Activated CD4-positive, alpha-beta T cell treated with anti-CD3 and anti-CD28 coated beads, Interleukin-2, amount 50 U/mL, for 1 hour (primary cell): ENCODE data around the gene GRK5.
"Not testable (repeated sequence)": the region's sequence is repeated elsewhere in the genome, so short reads cannot be mapped to it uniquely, and the experiment has no call there.

ENCODE experiments used
- DNase-seq: peaks from one replicate; pipeline ENCODE4 v3.0.0-alpha.2; 2020

GRK5 gene

DNA sequence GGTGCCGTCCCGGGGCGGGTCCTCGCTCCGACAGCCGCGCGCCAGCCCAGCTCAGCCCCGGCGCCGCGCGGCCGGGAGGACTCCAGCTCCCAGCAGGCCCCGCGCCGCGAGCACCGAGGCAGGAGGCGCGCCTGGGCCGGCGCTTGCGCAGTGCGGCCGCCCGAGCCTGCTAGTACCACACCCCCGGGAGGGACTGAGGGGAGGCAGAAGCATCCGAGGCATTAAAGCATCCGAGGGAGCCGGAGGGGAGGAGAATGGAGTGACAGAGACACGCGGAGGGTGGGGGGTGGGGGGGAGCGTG, at the start of gene GRK5:
Gene GRK5, plus strand, starts transcription at position 206 of the 301 bp plus-strand sequence. CDS start 347 bp downstream, outside the sequence.
- peak; percentile 93 for DNase-seq

DNA sequence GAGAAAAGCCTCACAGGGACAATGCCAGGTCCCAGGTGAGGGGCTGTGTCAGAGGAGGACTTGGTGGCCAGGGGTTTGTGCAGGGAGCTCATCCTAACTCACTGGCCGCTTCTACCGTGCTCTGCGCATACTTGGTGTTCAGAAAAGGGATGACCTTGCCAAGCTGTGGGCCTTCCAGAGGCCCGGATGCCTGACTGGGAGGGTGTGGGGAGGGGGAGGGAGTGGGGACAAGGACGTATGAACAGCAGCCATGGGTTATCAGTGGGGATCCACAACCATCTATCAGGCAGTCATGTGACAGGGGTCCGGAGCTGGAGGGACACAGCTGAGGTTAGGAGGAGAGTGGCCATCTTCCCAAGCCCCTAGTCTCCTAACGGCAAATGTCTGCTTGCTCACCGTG, 48.0 kb upstream of the GRK5 start:
- no peak for DNase-seq

DNA sequence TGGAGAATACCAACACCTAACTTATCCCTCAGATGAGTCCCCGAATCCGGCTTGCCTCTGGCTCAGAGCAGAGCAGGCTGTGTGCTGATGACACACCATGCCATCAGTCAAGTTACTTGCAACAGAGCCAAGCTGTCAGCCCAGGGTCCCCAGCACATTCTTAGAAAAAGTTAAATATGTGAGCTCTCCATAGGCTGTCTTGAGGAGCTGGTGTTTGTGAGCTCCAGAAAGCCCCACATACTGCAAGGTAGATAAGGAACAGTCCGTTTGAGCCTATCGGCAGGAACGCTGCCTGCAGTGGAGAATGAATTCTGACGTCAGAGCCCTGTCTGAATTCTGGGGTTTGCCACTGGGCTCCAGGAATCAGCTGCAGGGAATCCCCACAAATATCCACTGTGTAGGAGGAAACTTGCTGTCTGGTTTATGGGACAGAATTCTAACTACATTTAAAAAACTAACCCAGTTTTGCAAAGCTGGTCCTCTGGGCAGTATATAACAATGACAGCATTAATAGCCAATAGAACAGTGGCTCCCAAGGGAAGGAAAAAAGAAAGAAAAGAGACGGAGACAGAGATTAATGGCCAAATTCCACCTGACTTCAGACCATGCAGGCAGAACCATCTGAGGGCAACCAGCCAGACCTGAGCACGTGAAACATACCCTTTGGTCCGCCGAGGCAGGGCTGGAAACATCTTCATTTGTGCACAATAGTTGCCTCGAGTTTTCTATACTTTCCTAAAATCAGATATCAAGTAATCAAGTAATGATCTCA, 45.5 kb upstream of the GRK5 start:
- DNase-seq, result no peak

DNA sequence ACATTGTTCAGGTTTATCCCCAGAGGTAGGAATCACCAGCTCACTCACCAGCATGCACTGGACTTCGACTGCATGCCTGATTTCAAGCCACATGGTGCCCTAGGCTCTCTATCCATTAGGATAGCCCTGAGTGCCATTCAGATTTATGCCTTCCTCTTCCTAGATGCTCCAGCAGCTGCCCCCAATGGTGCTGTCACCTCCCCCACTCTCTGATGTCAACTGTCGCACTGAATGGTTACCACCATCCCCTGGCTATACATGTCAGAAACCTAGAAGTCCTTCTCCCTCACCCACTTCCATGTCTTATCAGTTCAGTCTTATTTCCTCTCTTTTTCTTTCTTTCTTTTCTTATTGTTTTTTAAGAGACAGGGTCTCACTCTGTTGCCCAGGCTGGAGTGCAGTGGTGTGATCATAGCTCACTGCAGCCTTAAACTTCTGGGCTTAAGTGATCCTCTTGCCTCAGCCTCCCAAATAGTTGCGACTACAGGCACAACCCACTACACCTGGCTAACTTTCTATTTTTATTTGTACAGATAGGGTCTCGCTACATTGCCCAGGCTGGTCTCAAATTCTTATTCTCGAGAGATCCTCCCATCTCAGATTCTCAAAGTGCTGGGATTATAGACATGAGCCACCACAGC, 44.8 kb upstream of the GRK5 start:
- DNase-seq, result no peak

DNA sequence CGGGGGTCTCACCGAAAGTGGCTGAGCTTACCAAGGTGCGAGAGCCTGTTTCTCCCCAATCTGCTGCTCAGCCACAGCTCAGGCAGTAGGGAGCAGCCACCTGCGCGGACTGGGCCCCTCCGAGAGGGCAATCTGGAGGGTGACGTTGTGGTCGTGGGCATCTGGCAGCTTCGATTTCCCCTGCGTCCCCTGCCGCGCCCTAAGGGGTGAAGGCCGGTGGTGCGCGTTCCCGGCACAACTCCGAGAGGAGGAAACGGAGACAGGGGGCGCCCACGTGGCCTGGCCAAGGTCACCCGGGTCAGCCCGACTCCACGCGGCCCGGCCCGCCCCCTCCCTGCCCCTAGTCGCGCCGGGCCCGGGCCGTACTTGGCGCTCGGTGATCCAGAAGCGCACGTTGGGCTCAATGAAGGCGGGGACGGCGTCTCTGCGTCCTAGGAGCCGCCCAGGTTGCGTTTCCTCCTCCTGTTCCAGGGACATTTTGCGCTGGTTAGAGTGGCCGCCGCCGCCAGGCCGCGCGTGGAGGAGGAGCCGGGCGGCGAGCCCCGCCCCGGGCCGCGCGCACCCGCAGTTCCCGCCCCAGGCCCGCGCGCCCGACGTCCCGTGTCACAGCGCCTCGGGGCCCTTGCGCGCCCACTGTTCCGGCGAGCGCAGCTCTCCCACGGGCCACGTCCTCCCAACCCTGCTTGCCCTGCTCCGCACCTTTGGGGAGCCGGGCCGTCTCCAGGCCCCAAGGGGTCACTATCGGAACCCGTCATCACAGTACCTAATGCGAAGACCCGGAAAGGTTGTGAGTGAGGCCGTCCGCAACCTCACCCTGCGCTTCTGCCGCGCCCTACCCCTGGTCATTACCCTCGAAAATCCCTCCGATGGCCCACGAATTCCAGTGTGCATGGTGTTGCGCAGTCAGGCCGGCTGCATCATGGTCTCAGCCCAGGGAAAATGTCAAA, 41.9 kb upstream of the GRK5 start, which contains the start of gene SFXN4:
Gene SFXN4, minus strand, starts transcription at position 544 of the 947 bp plus-strand sequence. Its CDS starts 67 bp downstream, at position 477.
- DNase-seq, result peak; percentile 72

DNA sequence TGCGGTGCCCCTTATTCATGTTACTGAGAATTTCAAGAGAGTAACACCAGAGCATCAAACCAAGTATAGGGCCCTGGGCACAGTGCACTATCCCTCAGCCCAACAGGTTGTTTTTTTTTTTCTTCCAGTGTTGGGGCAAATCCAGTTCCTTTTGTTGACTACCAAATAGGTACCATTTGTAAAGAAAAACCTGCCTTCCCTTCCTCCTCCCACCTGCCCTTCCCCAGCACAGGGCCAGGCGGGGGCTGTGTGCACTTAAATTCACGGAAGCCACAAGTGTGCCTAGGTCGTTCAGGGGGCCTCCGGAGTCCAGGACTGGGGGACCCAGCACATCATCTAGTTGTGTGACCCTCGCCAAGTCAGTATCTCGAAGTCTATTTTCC, 41.3 kb upstream of the GRK5 start:
- DNase-seq, result no peak

DNA sequence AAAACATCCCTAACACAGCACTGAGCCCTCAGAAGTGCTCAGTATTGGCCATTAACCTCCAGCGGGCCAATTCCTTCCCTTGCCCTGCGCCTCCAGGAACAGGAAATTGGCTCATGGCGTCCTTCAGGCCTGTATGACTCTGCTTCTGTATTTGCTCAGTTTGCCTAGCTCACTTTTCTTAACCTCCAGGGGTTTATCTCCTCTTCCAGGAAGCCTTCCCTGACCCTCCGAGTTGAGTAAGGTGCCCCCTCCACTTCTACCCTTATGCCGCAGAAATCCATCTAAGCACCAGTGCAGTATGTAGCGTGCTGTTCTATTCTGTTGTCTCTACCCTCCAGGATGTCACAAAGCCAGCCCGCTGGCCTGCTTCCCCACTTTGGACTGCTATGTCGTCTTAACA, 40.8 kb upstream of the GRK5 start:
- no peak for DNase-seq

DNA sequence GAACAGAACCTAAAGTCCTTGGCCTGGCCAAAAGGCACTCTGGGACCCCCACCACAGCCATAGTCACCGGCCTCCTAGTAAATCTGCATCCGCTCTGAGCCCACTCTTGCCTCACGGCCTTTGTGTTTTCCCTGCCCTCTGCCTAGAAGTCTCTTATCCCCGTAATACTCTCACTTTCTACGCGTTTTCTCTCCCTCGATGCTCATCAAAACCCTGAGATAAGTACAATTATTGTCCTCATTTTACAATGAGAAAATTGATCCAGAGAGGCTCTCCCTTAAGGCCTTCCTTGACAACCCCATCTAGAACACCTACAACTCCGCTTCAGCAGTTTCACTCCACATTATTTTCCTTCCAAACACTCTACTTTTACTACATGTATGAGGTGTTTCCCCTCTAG, 40.3 kb upstream of the GRK5 start:
- DNase-seq, result no peak

DNA sequence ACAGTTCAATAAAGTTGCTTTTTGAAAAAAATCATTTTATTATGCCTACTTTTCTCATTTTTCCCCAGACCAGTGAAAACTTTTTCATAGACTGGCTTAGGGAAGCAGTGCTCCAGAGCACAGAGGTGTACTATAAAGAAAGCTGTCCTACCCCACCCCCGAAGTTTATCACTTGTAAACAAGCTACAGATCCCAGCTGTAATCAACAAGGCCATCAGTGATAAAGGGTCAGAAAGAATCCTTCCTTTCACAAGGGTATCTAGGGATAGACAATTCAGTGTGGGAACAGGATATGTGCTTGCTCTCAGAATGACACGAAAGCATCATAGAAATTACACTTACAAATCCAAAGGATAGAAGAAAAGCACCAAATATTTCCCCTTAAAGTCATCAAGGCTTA, 33.3 kb upstream of the GRK5 start:
- no peak for DNase-seq

DNA sequence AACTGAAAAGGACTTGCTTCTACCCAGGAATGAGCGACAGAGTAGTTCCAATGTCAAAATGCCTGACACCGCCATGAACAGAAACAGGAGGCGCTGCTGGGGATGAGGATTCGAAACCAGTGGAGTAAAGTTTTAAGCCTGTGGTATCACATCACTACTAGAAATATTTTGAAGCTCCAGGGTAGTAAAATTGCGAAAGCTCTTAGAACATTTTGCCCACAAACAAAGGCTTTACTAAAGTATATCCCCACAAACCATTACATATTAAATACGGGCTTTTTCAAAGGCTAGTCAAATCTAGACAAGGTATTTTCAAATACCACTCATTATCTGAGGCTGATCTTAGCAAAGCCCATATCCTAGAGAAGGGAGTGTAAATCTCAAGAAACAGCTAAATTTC, 31.2 kb upstream of the GRK5 start:
- DNase-seq, result no peak

DNA sequence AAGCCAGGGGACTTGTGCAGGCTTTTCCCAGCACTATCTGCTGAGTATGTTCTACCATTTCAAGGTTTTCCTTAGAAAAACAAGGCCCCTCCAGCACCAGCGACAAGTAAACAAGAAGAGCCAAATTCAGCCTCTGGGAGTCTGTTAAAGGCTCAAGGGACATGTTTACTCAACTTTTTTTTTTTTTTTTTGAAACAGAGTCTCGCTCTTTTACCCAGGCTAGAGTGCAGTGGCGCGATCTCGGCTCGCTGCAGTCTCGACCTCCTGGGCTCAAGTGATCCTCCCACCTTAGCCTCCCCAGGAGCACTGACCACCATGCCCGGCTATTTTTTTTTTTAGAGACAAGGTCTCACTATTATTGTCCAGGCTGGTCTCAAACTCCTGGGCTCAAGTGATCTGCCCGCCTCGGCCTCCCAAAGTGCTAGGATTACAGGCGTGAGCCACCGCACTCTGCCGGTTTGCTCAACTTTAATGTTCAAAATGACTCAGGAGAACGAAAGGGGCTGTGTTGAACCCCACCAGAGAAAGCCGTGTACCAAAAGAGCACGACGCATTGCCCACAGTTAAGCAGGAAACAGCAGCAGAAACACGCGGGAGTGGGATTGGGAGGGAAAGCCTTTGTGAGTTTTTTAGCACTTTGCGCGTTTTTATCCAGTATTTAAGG, 29.5 kb upstream of the GRK5 start:
- peak; percentile 16 for DNase-seq

DNA sequence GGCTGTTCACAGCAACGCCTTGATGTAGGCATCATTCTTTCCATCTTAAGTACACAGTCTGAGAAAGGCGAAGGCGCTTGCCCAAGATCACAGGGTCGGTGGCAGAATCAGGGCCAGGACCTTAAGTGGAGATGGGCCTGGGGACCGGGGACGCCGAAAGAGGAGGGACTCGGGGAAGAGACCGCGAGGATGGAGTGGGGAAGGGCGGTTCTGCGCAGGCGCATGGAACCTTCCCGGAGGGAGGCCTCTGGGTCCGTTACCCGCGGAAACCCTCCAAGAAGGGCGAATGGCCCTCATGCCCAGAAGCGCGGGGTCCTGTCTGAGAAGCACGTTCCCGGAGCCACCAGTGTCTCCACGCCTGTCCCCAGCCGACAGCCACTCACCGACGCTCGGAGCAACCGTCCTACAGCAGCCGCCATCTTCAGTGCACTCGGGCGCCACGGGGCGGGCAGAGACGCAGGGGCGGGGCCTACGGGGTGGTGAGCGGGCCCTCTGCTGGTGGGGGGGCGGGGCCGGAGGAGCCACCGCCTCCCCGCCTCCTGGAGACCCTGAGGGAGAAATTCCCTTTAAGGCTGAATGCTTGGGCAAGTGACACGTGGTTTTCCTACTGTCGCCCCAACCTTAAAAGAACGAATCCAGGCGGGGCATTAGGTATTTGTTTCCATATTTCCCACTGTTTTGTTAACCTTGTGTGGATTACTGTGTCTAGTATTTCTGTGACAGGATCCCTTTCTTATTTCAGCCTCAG, 28.8 kb upstream of the GRK5 start, which contains the start of gene PRDX3:
Gene PRDX3, minus strand, starts transcription at position 441 of the 748 bp plus-strand sequence. Its CDS starts 22 bp downstream, at position 419.
- peak; percentile 93 for DNase-seq

DNA sequence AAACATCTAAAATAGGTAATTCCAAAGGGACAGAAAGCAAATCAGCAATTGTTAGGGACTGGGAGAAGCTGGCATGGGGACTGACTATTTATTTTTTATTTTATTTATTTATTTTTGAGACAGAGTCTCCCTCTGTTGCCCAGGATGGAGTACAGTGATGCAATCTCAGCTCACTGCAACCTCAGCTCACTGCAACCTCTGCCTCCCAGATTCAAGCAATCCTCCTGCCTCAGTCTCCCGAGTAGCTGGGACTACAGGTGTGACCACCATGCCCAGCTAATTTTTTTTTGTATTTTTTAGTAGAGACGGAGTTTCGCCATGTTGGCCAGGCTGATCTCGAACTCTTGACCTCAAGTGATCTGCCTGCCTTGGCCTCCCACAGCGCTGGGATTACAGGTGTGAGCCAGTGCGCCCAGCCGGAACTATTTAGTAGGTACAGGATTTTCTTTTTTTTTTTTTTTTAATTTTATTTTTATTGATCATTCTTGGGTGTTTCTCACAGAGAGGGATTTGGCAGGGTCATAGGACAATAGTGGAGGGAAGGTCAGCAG, 26.4 kb upstream of the GRK5 start:
- not testable (repeated sequence) for DNase-seq

DNA sequence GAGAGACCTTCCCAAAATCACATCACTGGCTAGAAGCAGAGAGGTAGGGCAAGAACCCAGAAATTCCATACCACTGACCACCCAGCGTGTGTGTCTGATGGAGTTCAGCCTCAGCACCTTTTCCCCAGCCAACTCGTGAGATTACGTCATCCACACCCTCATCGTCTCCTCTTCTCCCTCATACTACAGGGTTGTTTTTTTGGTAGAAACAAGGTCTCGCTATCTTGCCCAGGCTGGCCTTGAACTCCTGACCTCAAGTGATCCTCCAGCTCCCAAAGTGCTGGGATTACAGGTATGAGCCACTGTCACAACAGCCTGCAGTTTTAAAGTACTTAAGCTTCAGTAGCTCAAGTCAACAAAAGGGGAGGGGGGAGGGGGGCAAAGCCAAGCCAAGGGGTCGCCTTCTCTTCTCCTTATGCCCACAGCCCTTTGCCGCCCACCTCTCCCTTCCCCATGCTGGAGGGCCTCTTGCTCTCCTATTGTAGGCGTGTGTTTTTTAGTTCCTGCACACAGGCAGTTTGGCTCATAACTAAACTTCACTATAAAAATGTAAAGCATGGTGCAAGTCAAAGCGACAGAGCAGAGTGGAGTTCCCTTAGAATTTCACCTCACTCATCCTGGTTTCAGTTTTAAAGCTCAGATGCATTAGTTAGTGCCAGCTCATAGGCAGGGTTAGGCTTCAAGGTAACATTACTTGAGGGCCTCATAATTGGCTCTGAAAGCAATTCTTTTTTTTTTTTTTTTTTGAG, 23.5 kb upstream of the GRK5 start:
- no peak for DNase-seq

DNA sequence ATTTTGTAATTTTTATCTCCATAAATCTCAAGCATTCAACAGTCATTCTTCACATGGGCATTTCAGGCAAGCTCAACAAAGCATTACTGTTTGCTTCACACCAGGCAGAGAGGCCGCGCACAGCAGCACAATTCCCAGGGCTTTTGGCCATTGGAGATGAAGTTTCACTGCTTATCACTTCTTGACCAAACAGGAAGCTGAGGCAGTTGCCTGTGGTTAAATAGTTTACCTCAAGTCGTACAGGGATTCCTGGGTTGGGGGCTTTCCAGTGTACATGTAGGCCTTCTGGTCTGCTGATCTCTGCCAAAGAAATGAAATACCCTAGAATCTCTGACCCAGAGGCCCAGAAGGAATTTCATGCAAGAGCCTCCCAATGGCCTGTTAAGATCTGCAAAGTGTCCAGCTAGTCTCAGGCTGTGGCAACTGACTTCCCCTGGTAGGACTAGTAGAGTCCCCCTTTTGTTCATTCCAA, 17.5 kb upstream of the GRK5 start:
- no peak for DNase-seq

DNA sequence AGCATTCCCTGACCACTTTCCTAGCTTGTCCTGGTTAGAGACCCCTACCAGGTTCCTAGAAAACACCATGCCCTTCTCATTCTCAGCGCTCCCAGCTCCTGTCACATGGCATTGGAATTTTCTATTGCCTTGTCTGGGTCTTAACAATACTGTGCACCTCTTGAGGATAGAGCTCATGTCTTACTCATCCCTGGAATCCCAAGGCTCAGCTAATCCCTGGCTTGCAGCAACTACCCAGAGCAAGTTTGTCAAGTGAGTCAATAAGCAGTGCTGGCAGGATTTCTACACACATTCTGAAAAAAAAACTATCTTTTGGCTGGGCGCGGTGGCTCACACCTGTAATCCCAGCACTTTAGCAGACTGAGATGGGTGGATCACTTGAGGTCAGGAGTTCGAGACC, 17.0 kb upstream of the GRK5 start:
- DNase-seq, result no peak

DNA sequence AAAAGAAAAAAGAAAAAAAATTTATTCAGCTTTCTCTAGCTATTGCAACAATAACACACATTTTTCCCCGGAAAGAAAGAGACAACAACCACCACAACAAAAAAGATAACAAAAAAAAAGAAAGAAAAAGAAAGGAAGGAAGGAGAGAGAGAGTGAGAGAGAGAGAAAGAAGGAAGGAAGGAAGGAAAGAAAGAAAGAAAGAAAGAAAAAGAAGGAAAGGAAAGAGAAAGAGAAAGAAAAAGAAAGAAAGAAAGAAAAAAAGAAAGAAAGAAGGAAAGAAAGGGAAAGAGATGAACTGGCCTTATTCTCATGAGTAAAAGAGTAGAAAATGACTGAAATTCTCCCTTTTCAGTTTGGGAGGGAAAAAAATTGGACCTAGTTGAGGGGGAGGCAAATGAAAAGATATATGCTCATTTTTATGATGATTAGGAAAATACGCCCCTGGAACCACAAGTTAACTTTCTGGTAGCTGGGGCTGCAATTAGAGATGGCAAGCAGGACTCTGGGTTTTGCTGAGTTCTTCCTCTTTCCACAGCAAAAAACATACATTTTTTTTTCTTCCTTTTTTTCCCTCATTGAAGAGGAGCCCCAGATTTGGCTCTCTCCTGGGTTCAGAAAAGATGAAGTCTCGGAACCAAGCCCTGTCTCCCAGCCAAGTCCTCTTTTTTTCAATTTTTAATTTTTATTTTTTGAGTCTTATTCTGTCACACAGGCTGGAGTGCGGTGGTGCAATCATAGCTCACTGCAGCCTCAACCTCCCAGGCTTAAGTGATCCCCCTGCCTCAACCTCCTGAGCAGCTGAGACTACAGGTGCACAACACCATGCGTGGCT, 16.2 kb upstream of the GRK5 start:
- DNase-seq, result no peak

DNA sequence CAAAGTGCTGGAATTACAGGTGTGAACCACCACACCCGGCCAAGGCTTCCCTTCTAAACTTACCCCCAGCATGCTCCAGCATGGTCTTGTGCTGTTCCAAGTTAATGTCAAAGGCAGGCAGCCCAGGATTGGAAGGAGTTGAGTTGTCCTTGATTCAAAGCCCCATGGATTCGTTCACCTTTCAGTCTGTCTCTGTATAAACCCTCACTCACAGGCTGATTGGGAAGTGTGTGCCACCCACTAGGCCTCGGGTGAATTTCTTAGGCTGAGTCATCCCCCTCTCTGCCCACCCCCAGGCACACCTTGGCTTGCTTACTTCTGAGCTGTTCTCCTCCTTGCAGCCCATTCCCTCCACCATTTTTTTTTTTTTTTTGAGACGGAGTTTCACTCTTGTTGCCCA, 15.5 kb upstream of the GRK5 start:
- DNase-seq, result no peak

DNA sequence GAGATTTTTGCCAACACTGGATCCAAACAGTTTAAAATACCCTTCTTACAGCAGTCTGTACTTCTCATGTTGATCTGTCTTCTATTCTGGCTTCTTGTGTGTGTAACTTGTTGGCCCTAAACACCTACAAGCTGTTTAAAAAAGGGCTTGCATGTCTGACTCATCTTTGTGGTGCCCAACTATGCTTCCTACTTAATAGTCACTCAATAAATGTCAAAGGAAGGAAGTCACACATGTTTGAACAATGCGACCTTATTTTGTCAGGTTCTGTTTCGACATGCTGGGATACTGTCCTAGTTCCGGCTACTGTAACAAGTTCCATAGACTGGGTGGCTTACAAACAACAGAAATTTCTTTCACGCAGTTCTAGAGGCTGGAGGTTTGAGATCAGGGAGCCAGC, 9.4 kb upstream of the GRK5 start:
- no peak for DNase-seq

DNA sequence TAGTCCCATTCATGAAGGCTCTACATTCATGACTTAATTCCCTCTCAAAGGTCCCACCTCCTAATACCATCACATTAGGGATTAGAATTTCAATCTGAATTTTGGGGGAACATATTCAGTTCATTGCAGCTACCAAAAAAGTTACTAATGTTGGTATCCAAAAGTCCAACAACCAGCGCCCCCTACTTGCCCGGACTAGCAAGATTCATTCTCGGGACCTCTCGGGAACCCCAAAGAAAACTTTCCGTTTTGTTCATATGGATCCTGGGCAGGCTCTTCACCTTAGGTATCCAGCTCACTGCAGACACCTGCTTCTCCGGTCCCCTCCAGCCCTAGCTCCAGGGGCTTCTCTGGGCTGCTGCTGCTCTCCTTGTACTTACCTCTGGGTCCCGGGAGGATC, 8.9 kb upstream of the GRK5 start:
- DNase-seq, result peak; percentile 33
